ENCODE results near the gene SLC25A1.
"Not testable (repeated sequence)": the region's sequence is repeated elsewhere in the genome, so short reads cannot be mapped to it uniquely, and the experiment has no call there.

SLC25A1 gene

GRCh38 chr22:19168088-19168890, 10.2 kb downstream of the SLC25A1 start:
- no peak for DNase-seq (ENCODE audit: low read depth in 2 of 2, low spot score in 1 of 2)

- no peak for DNase-seq (ENCODE audit: low read depth in 2 of 2, low spot score in 1 of 2)
These were observed 11.2 kb downstream of the SLC25A1 start for GRCh38 chr22:19167106-19167869.

GRCh38 chr22:19166421-19166820, 12.1 kb downstream of the SLC25A1 start:
- DNase-seq (ENCODE audit: low read depth in 2 of 2, low spot score in 1 of 2) = no peak

- DNase-seq (ENCODE audit: low read depth in 2 of 2, low spot score in 1 of 2) = no peak
These were observed 14.1 kb downstream of the SLC25A1 start for GRCh38 chr22:19164425-19164824.

GRCh38 chr22:19158649-19159048, 19.9 kb downstream of the SLC25A1 start:
- DNase-seq (ENCODE audit: low read depth in 2 of 2, low spot score in 1 of 2) = not testable (repeated sequence)

- not testable (repeated sequence) for DNase-seq (ENCODE audit: low read depth in 2 of 2, low spot score in 1 of 2)
These were observed 22.4 kb downstream of the SLC25A1 start for GRCh38 chr22:19156109-19156508.

- no peak for DNase-seq (ENCODE audit: low read depth in 2 of 2, low spot score in 1 of 2)
These were observed 25.3 kb downstream of the SLC25A1 start for GRCh38 chr22:19152942-19153883.

- no peak for DNase-seq (ENCODE audit: low read depth in 2 of 2, low spot score in 1 of 2)
These were observed 27.0 kb downstream of the SLC25A1 start for GRCh38 chr22:19151329-19152191.

- DNase-seq (ENCODE audit: low read depth in 2 of 2, low spot score in 1 of 2) = no peak
These were observed 27.8 kb downstream of the SLC25A1 start for GRCh38 chr22:19150482-19151328.

GRCh38 chr22:19149991-19150390, 28.5 kb downstream of the SLC25A1 start, which contains the start of gene GSC2:
Gene GSC2 (minus strand): TSS chr22:19150292. CDS start chr22:19150283, 9 bp downstream.
- no peak for DNase-seq (ENCODE audit: low read depth in 2 of 2, low spot score in 1 of 2)

GRCh38 chr22:19149047-19149883, 29.3 kb downstream of the SLC25A1 start:
- no peak for DNase-seq (ENCODE audit: low read depth in 2 of 2, low spot score in 1 of 2)

- no peak for DNase-seq (ENCODE audit: low read depth in 2 of 2, low spot score in 1 of 2)
These were observed 30.0 kb downstream of the SLC25A1 start for GRCh38 chr22:19148417-19149046.

- DNase-seq (ENCODE audit: low read depth in 2 of 2, low spot score in 1 of 2) = no peak
These were observed 31.2 kb downstream of the SLC25A1 start for GRCh38 chr22:19147195-19147780.

- no peak for DNase-seq (ENCODE audit: low read depth in 2 of 2, low spot score in 1 of 2)
These were observed 32.1 kb downstream of the SLC25A1 start for GRCh38 chr22:19146215-19146968.

- no peak for DNase-seq (ENCODE audit: low read depth in 2 of 2, low spot score in 1 of 2)
These were observed 34.6 kb downstream of the SLC25A1 start for GRCh38 chr22:19143967-19144400.

GRCh38 chr22:19143212-19143611, 35.3 kb downstream of the SLC25A1 start:
- DNase-seq (ENCODE audit: low read depth in 2 of 2, low spot score in 1 of 2) = no peak

GRCh38 chr22:19142394-19142793, 36.1 kb downstream of the SLC25A1 start:
- no peak for DNase-seq (ENCODE audit: low read depth in 2 of 2, low spot score in 1 of 2)
